H1 (cell line): Measurements from ENCODE around the gene GMCL1. TPM values are rescaled to one million over a fixed set of nuclear protein-coding genes. Genes with fewer than 3 reads are reported as not detected.

Experiments
- CTCF ChIA-PET: fragments of 300-600 bp; sonication (Branson Sonifier 250); formaldehyde crosslinking; loops from one replicate; lab custom pipeline; 2021; ENCODE audit not compliant: partially characterized antibody; lab: Charles Lee
- POLR2A ChIA-PET: fragments of 300-600 bp; sonication (Branson Sonifier 250); formaldehyde crosslinking; loops from one replicate; lab custom pipeline; 2021; ENCODE audit warnings: inconsistent platforms; ENCODE audit not compliant: partially characterized antibody; lab: Charles Lee
- DNase-seq, 2 experiments: peaks; one replicate each; pipeline versions ENCODE4 v3.0.0 to v3.0.0-alpha.2; 2010 to 2022; ENCODE audit warnings: low spot score in 2 of 2, low read depth in 1 of 2, mixed read lengths in 1 of 2
- FAIRE-seq: peaks from 2 replicates; lab custom pipeline; 2011; peaks lifted over from hg19 to GRCh38; lab: Jason Lieb, UNC
- H2AFZ ChIP-seq: 2 replicates; pipeline ENCODE4 v1.8.1; 2012; ENCODE audit warnings: low read length, inconsistent platforms
- H2AK5ac ChIP-seq: 2 replicates; pipeline ENCODE4 v1.6.1; 2013; ENCODE audit warnings: low read depth, low read length
- H2BK120ac ChIP-seq: replicated peaks from 2 replicates; pipeline ENCODE3; 2013; ENCODE audit warnings: low read depth, low read length, inconsistent platforms
- H2BK12ac ChIP-seq: 2 replicates; pipeline ENCODE4 v1.6.1; 2013; ENCODE audit warnings: low read depth, low read length
- H2BK15ac ChIP-seq: 2 replicates; pipeline ENCODE4 v1.6.1; 2013; ENCODE audit warnings: low read length
- H2BK20ac ChIP-seq: 2 replicates; pipeline ENCODE4 v1.6.1; 2013; ENCODE audit warnings: low read length
- H2BK5ac ChIP-seq: 2 replicates; pipeline ENCODE4 v1.6.1; 2013; ENCODE audit warnings: low read depth, low read length
- H3K14ac ChIP-seq: 2 replicates; pipeline ENCODE4 v1.6.1; 2013; ENCODE audit warnings: inconsistent platforms; ENCODE audit not compliant: insufficient read length
- H3K18ac ChIP-seq: 2 replicates; pipeline ENCODE4 v1.6.1; 2013; ENCODE audit warnings: low read length; ENCODE audit errors: extremely low read depth
- H3K23ac ChIP-seq: 2 replicates; pipeline ENCODE4 v1.6.1; 2013; ENCODE audit warnings: inconsistent platforms; ENCODE audit not compliant: insufficient read length
- H3K23me2 ChIP-seq: 2 replicates; pipeline ENCODE4 v1.6.1; 2013; ENCODE audit warnings: low read depth, low read length
- H3K27ac ChIP-seq: 2 replicates; pipeline ENCODE4 v1.6.1; 2011; ENCODE audit warnings: low read depth, low read length, inconsistent platforms
- H3K27me3 ChIP-seq, 4 experiments: replicated peaks in 1 of 4; 1 replicate in 1 of 4; 2 replicates in 3 of 4; pipeline versions ENCODE4 v1.6.1 to v1.8.1; 2011 to 2013; ENCODE audit warnings: low read length in 3 of 4, mild to moderate bottlenecking in 3 of 4, inconsistent platforms in 2 of 4, mixed read lengths in 2 of 4, moderate library complexity in 1 of 4; ENCODE audit not compliant: control insufficient read depth in 3 of 4, insufficient read depth in 3 of 4; ENCODE audit errors: extremely low read depth in 1 of 4
- H3K36me3 ChIP-seq, 4 experiments: 2 replicates each; pipeline versions ENCODE4 v1.6.1 to v1.8.1; 2011 to 2013; ENCODE audit warnings: mild to moderate bottlenecking in 4 of 4, low read length in 3 of 4, moderate library complexity in 2 of 4, control low read depth in 1 of 4, inconsistent platforms in 1 of 4; ENCODE audit not compliant: insufficient read depth in 4 of 4, control insufficient read depth in 2 of 4
- H3K4ac ChIP-seq: replicated peaks from 2 replicates; pipeline ENCODE3; 2013; ENCODE audit warnings: low read length, low read depth, mixed read lengths, inconsistent platforms; ENCODE audit not compliant: insufficient read length
- H3K4me1 ChIP-seq, 4 experiments: replicated peaks in 1 of 4; 1 replicate in 1 of 4; 2 replicates in 3 of 4; pipeline versions ENCODE4 v1.6.1 to v1.8.1; 2011 to 2013; ENCODE audit warnings: low read length in 3 of 4, inconsistent platforms in 2 of 4, mixed read lengths in 1 of 4; ENCODE audit not compliant: insufficient read depth in 4 of 4, control insufficient read depth in 3 of 4
- H3K4me2 ChIP-seq, 2 experiments: 2 replicates each; pipeline versions ENCODE4 v1.6.1 to v1.8.1; 2011 to 2013; ENCODE audit warnings: low read depth in 2 of 2, low read length in 2 of 2, control low read depth in 1 of 2, inconsistent platforms in 1 of 2, mild to moderate bottlenecking in 1 of 2; ENCODE audit not compliant: insufficient read depth in 1 of 2
- H3K4me3 ChIP-seq, 4 experiments: fragments of 200-600, 300-600 bp in 1 of 4; sonication (generic), shearing (Covaris generic), sonication (Bioruptor Twin) in 1 of 4; 2 replicates each; pipeline versions ENCODE4 v1.5.1 to v1.8.1; 2011 to 2016; ENCODE audit warnings: low read length in 4 of 4, low read depth in 3 of 4, control low read depth in 2 of 4, inconsistent platforms in 2 of 4, mild to moderate bottlenecking in 2 of 4, mixed read lengths in 1 of 4, moderate library complexity in 1 of 4; ENCODE audit not compliant: insufficient read depth in 2 of 4; ENCODE audit errors: extremely low read depth in 1 of 4
- H3K56ac ChIP-seq: replicated peaks from 2 replicates; pipeline ENCODE3; 2013; ENCODE audit warnings: low read depth, mild to moderate bottlenecking, mixed read lengths, low read length, inconsistent platforms; ENCODE audit not compliant: insufficient read length
- H3K79me1 ChIP-seq: 2 replicates; pipeline ENCODE4 v1.6.1; 2013; ENCODE audit warnings: low read depth, low read length, control low read depth
- H3K79me2 ChIP-seq, 2 experiments: 2 replicates each; pipeline versions ENCODE4 v1.6.1 to v1.8.1; 2012 to 2013; ENCODE audit warnings: low read length in 2 of 2, mild to moderate bottlenecking in 2 of 2, inconsistent platforms in 1 of 2; ENCODE audit not compliant: insufficient read depth in 2 of 2, control insufficient read depth in 1 of 2
- H3K9ac ChIP-seq, 4 experiments: replicated peaks in 1 of 4; 1 replicate in 1 of 4; 2 replicates in 3 of 4; pipeline versions ENCODE4 v1.6.1 to v1.8.1; 2011 to 2013; ENCODE audit warnings: low read depth in 3 of 4, low read length in 3 of 4, control low read depth in 2 of 4, mild to moderate bottlenecking in 2 of 4, moderate library complexity in 2 of 4, inconsistent platforms in 1 of 4; ENCODE audit errors: extremely low read depth in 1 of 4
- H3K9me3 ChIP-seq, 2 experiments: 2 replicates each; pipeline versions ENCODE4 v1.6.1 to v1.8.1; 2012 to 2013; ENCODE audit warnings: mild to moderate bottlenecking in 2 of 2, moderate library complexity in 2 of 2, control low read depth in 1 of 2, inconsistent platforms in 1 of 2, low read depth in 1 of 2, low read length in 1 of 2, mixed read lengths in 1 of 2; ENCODE audit not compliant: insufficient read depth in 2 of 2
- H4K20me1 ChIP-seq, 2 experiments: replicated peaks in 1 of 2; 2 replicates each; pipeline versions ENCODE3 to v1.8.1; 2011 to 2013; ENCODE audit warnings: inconsistent platforms in 2 of 2, low read length in 2 of 2, mild to moderate bottlenecking in 1 of 2; ENCODE audit not compliant: insufficient read depth in 2 of 2, control insufficient read depth in 1 of 2
- H4K5ac ChIP-seq: 2 replicates; pipeline ENCODE4 v1.6.1; 2013; ENCODE audit warnings: low read length, low read depth, mixed read lengths, inconsistent platforms; ENCODE audit not compliant: insufficient read length
- H4K8ac ChIP-seq: 2 replicates; pipeline ENCODE4 v1.8.0; 2013; ENCODE audit warnings: mild to moderate bottlenecking, moderate library complexity, low read length, inconsistent platforms; ENCODE audit not compliant: insufficient read depth; ENCODE audit errors: extremely low read depth
- H4K91ac ChIP-seq: replicated peaks from 2 replicates; pipeline ENCODE3; 2013; ENCODE audit warnings: low read length, mixed read lengths, inconsistent platforms; ENCODE audit not compliant: insufficient read length
- CEBPB ChIP-seq: IDR thresholded peaks from 2 replicates; pipeline ENCODE4 v1.6.1; 2012; ENCODE audit warnings: low read depth, low read length
- RFX5 ChIP-seq: IDR thresholded peaks from 2 replicates; pipeline ENCODE4 v1.6.1; 2011; ENCODE audit warnings: low read depth, low read length, improper control_type of control experiment, borderline replicate concordance
- SIRT6 ChIP-seq: IDR thresholded peaks from one replicate; pipeline ENCODE4 v1.7.1; 2012; ENCODE audit warnings: low read length, inconsistent platforms
- TCF12 ChIP-seq: IDR thresholded peaks from 2 replicates; pipeline ENCODE4 v1.6.1; 2011; ENCODE audit warnings: low read depth, mild to moderate bottlenecking, low read length
- WGBS, 2 experiments: shearing (Covaris generic) in 1 of 2; methylation state at CpG; one replicate each; pipeline versions ENCODE4 v1.1.6 to v1.1.7; 2013 to 2015; ENCODE audit warnings: low lambda C conversion rate in 2 of 2, mixed read lengths in 2 of 2, inconsistent platforms in 1 of 2, low coverage in 1 of 2, missing lambda C conversion rate in 1 of 2; ENCODE audit not compliant: insufficient replicate concordance in 2 of 2, insufficient coverage in 1 of 2, insufficient read length in 1 of 2; ENCODE audit errors: extremely low coverage in 1 of 2, missing lambda C conversion rate in 1 of 2; 5-methylcytosine and 5-hydroxymethylcytosine counted together
- polyA plus RNA-seq, 7 experiments: library from polyadenylated mRNA; depleted of rRNA in 3 of 7; stranded (reverse) in 5 of 7; unstranded in 2 of 7; fragments of >200 nt in 5 of 7; fragments of 200-250 nt in 2 of 7; gene quantifications; 1 replicate in 5 of 7; 2 replicates in 1 of 7; 4 replicates in 1 of 7; pipeline versions ENCODE4 v1.2.1 to v1.2.3, GENCODE V29; 2011 to 2013; ENCODE audit warnings: missing spikeins in 2 of 7, mixed read lengths in 2 of 7
- total RNA-seq: library from RNA; stranded (reverse); fragmentation: NEBNext Ultra II Directional; extraction: Animal tissue kit (Norgen Biotek cat#: 25700); gene quantifications from 2 replicates; pipeline ENCODE4 v1.2.1, GENCODE V29; 2021

Gene GMCL1
- total and polyA plus RNA-seq, 2 of the 8 experiments (the other 6 are each of a cell fraction or from before 2014, with no cell fraction given): 6.5 to 21.9 TPM

DNA sequence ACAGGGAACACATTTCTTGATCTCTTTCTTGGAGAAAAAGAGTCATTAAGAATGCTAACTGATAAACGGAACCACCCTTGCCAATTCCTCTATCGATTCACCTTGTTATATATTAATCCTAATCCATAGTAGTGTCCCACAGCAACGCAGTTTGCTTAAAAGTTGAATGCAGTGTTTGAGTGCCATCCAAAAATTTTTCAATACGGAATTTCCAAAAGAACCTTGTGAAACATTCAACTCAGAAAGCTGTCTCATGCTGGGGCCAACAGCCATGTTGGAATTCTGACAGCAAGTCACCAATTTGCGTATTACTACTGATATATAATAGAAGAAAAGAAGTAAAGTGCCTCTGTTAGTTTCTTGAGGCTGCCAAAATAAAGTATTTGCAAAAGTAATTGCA lies 45.2 kb upstream of the GMCL1 start:
- Histone ChIP-seq H4K5ac (no peak overlapping the region), H3K23me2 (no peaks in the 10 kb centered on the region), H3K9me3 (no peaks in the 10 kb centered on the region; a peak in 1 of 4 replicates), H4K20me1 (no peaks in the 10 kb centered on the region), H3K23ac (no peak overlapping the region), H3K79me2 (no peaks in the 10 kb centered on the region), H3K14ac (no peak overlapping the region), H4K91ac (no peak overlapping the region), H3K4me2 (no peak overlapping the region), H2AK5ac (no peak overlapping the region), H2BK12ac (no peak overlapping the region), H2AFZ (no peak overlapping the region), H3K4ac (no peak overlapping the region), H3K36me3 (no peaks in the 10 kb centered on the region), H3K9ac (no peak overlapping the region), H2BK120ac (no peak overlapping the region), H2BK15ac (no peak overlapping the region), H3K27ac (no peak overlapping the region), H2BK5ac (no peak overlapping the region), H3K27me3 (no peaks in the 10 kb centered on the region), H3K18ac (no peak overlapping the region), H3K4me1 (peaks cover 2 to 20% (median 4%) of the 10 kb centered on the region in 4 experiments; a peak in 6 of 7 replicates), H3K79me1 (no peaks in the 10 kb centered on the region), H3K56ac (no peak overlapping the region), H4K8ac (no peak overlapping the region), H3K4me3 (no peak overlapping the region), H2BK20ac (no peak overlapping the region)
- no peak for TF ChIP-seq CEBPB
- no peak for TF ChIP-seq RFX5
- TF ChIP-seq TCF12: no peak
- TF ChIP-seq SIRT6: no peak
- POLR2A ChIA-PET: interaction anchor here (0.9 to 1.3 kb wide), 2 partner anchors 11 to 26 kb away, joined by 3 read pairs; no protein-coding TSS in a partner anchor
- CTCF ChIA-PET: interaction anchor here (1.1 to 2.3 kb wide), 2 partner anchors 8 to 60 kb away, joined by 5 to 7 read pairs; no protein-coding TSS in a partner anchor
- no peak for DNase-seq
- no peak for FAIRE-seq
- WGBS, 2 experiments: 88% methylated on average over 5 of the region's 5 CpGs; no CpG with 5 or more reads in 1 of the 2 experiments
